Nephron (organoid): ENCODE results near the gene PPP4R1.

Experiments used
- H3K27ac Mint-ChIP-seq, 3 experiments: 2 replicates each; pipeline ENCODE4 v1.8.0; 2020; ENCODE audit warnings: mixed read lengths in 3 of 3, mild to moderate bottlenecking in 2 of 3, moderate library complexity in 1 of 3
- H3K27me3 Mint-ChIP-seq: 2 replicates; pipeline ENCODE4 v1.8.0; 2021; ENCODE audit warnings: low read depth, mild to moderate bottlenecking, moderate library complexity, mixed read lengths
- H3K36me3 Mint-ChIP-seq: 2 replicates; pipeline ENCODE4 v1.8.0; 2020; ENCODE audit warnings: low read depth, mixed read lengths
- H3K4me1 Mint-ChIP-seq: 2 replicates; pipeline ENCODE4 v1.8.0; 2020; ENCODE audit warnings: mixed read lengths
- H3K4me3 Mint-ChIP-seq, 3 experiments: 2 replicates each; pipeline ENCODE4 v1.8.0; 2020; ENCODE audit warnings: mild to moderate bottlenecking in 3 of 3, mixed read lengths in 3 of 3, moderate library complexity in 2 of 3
- H3K9me3 Mint-ChIP-seq: 2 replicates; pipeline ENCODE4 v1.8.0; 2020; ENCODE audit warnings: mixed read lengths
- CTCF ChIP-seq, 3 experiments: fragments of 200-600 bp; sonication (generic); IDR thresholded peaks; one replicate each; pipeline ENCODE4 v1.5.0; 2021; ENCODE audit warnings: antibody characterized with exemption in 3 of 3; ENCODE audit not compliant: unreplicated experiment in 3 of 3

Gene PPP4R1

GRCh38 chr18:9521770-9522169 is 92.6 kb downstream of the PPP4R1 start:
- no peaks in the 10 kb centered on the region for H3K4me1 Mint-ChIP-seq
- H3K27ac Mint-ChIP-seq, result no peak overlapping the region
- no peak overlapping the region for H3K4me3 Mint-ChIP-seq
- no peaks in the 10 kb centered on the region for H3K27me3 Mint-ChIP-seq
- peaks cover 45% of the 10 kb centered on the region for H3K36me3 Mint-ChIP-seq
- no peaks in the 10 kb centered on the region for H3K9me3 Mint-ChIP-seq
- no peak for TF ChIP-seq CTCF (IDR thresholded peaks at IDR 0.05; ENCODE audit: unreplicated experiment in 3 of 3)

- H3K36me3 Mint-ChIP-seq, result peaks cover 41% of the 10 kb centered on the region
- H3K4me1 Mint-ChIP-seq, result no peaks in the 10 kb centered on the region
- no peak for TF ChIP-seq CTCF (IDR thresholded peaks at IDR 0.05; ENCODE audit: unreplicated experiment in 3 of 3)
- no peaks in the 10 kb centered on the region for H3K27me3 Mint-ChIP-seq
- H3K27ac Mint-ChIP-seq, result no peak overlapping the region
- no peaks in the 10 kb centered on the region for H3K9me3 Mint-ChIP-seq
- no peak overlapping the region for H3K4me3 Mint-ChIP-seq
These were observed 93.7 kb downstream of the PPP4R1 start for GRCh38 chr18:9520666-9521065.

- Mint-ChIP-seq H3K9me3 (no peaks in the 10 kb centered on the region), H3K36me3 (peaks cover 35% of the 10 kb centered on the region), H3K27me3 (no peaks in the 10 kb centered on the region), H3K4me3 (no peak overlapping the region), H3K27ac (no peak overlapping the region), H3K4me1 (no peaks in the 10 kb centered on the region)
- no peak for TF ChIP-seq CTCF (IDR thresholded peaks at IDR 0.05; ENCODE audit: unreplicated experiment in 3 of 3)
These were observed 95.0 kb downstream of the PPP4R1 start for GRCh38 chr18:9519399-9519798.

- H3K4me1 Mint-ChIP-seq, result no peaks in the 10 kb centered on the region
- TF ChIP-seq CTCF (IDR thresholded peaks at IDR 0.05; ENCODE audit: unreplicated experiment in 3 of 3), result no peak
- H3K27me3 Mint-ChIP-seq, result no peaks in the 10 kb centered on the region
- no peaks in the 10 kb centered on the region for H3K9me3 Mint-ChIP-seq
- H3K4me3 Mint-ChIP-seq, result no peak overlapping the region
- H3K36me3 Mint-ChIP-seq, result peaks cover 32% of the 10 kb centered on the region
- no peak overlapping the region for H3K27ac Mint-ChIP-seq
These were observed 96.5 kb downstream of the PPP4R1 start for GRCh38 chr18:9517869-9518268.

- peaks cover 25% of the 10 kb centered on the region for H3K36me3 Mint-ChIP-seq
- no peaks in the 10 kb centered on the region for H3K9me3 Mint-ChIP-seq
- H3K27me3 Mint-ChIP-seq, result no peaks in the 10 kb centered on the region
- peak overlapping the region in 2 of 3 experiments; percentile 39 to 76 for H3K27ac Mint-ChIP-seq
- no peaks in the 10 kb centered on the region for H3K4me1 Mint-ChIP-seq
- no peak overlapping the region for H3K4me3 Mint-ChIP-seq
- peak; percentile 80 to 92 (median 88) for TF ChIP-seq CTCF (IDR thresholded peaks at IDR 0.05; ENCODE audit: unreplicated experiment in 3 of 3)
These were observed 97.8 kb downstream of the PPP4R1 start for GRCh38 chr18:9516437-9517064.

- Mint-ChIP-seq H3K4me3 (no peak overlapping the region), H3K27me3 (no peaks in the 10 kb centered on the region), H3K9me3 (no peaks in the 10 kb centered on the region), H3K4me1 (no peaks in the 10 kb centered on the region), H3K36me3 (peaks cover 19% of the 10 kb centered on the region), H3K27ac (no peak overlapping the region)
- no peak for TF ChIP-seq CTCF (IDR thresholded peaks at IDR 0.05; ENCODE audit: unreplicated experiment in 3 of 3)
These were observed 100.3 kb downstream of the PPP4R1 start for GRCh38 chr18:9513971-9514512.
